Hematopoietic multipotent progenitor cell treated with erythropoietin and hydrocortisone succinate and interleukin-3 and kit ligand, for 6 days (in vitro differentiated cells): ENCODE data around the gene CIAO3.
"Not testable (repeated sequence)": the region's sequence is repeated elsewhere in the genome, so short reads cannot be mapped to it uniquely, and the experiment has no call there.

Source experiments
- DNase-seq: peaks from one replicate; pipeline ENCODE4 v3.0.0-alpha.2; 2015

Gene CIAO3

GRCh38 chr16:740764-741505 is at the start of gene CIAO3:
Gene CIAO3 (minus strand): TSS chr16:740997. CDS start chr16:740985, 12 bp downstream.
- peak; percentile 92 for DNase-seq

- DNase-seq = no peak
Measured at GRCh38 chr16:790086-790485, 49.3 kb upstream of the CIAO3 start.

- DNase-seq = no peak
Measured at GRCh38 chr16:789191-789850, 48.5 kb upstream of the CIAO3 start.

GRCh38 chr16:788399-789126 is 47.8 kb upstream of the CIAO3 start, which contains the start of gene CHTF18:
Gene CHTF18 (plus strand): TSS chr16:788620. CDS start chr16:788685, 65 bp downstream.
- DNase-seq = peak; percentile 93

- no peak for DNase-seq
Measured at GRCh38 chr16:787978-788398, 47.2 kb upstream of the CIAO3 start, which contains the start of gene RPUSD1. Gene RPUSD1 (minus strand): TSS chr16:788381. CDS start chr16:787737, 644 bp downstream.

GRCh38 chr16:787321-787966 is 46.6 kb upstream of the CIAO3 start:
- DNase-seq = no peak

- peak; percentile 79 for DNase-seq
Measured at GRCh38 chr16:785563-786535, 45.1 kb upstream of the CIAO3 start.

GRCh38 chr16:784431-784830 is 43.6 kb upstream of the CIAO3 start:
- no peak for DNase-seq

GRCh38 chr16:783404-784161 is 42.8 kb upstream of the CIAO3 start:
- DNase-seq = peak; percentile 56

- DNase-seq = no peak
Measured at GRCh38 chr16:782766-783403, 42.1 kb upstream of the CIAO3 start.

GRCh38 chr16:782258-782657 is 41.5 kb upstream of the CIAO3 start:
- no peak for DNase-seq

GRCh38 chr16:781346-782010 is 40.7 kb upstream of the CIAO3 start:
- no peak for DNase-seq

GRCh38 chr16:780296-780695 is 39.5 kb upstream of the CIAO3 start:
- DNase-seq = no peak

GRCh38 chr16:779561-779960 is 38.8 kb upstream of the CIAO3 start:
- DNase-seq = no peak

- DNase-seq = no peak
Measured at GRCh38 chr16:778909-779527, 38.2 kb upstream of the CIAO3 start.

GRCh38 chr16:778447-778846 is 37.6 kb upstream of the CIAO3 start:
- no peak for DNase-seq

- no peak for DNase-seq
Measured at GRCh38 chr16:777826-778225, 37.0 kb upstream of the CIAO3 start.

- no peak for DNase-seq
Measured at GRCh38 chr16:776824-777223, 36.0 kb upstream of the CIAO3 start.

GRCh38 chr16:776298-776697 is 35.5 kb upstream of the CIAO3 start:
- DNase-seq = not testable (repeated sequence)
